Calu3 (cell line): Measurements from ENCODE around the gene PKP3. TPM values are rescaled to one million over a fixed set of nuclear protein-coding genes. Genes with fewer than 3 reads are reported as not detected.

Experiments used
- BruUV-seq: library from RNA; stranded (reverse); fragments of 400-500 nt; replicated peaks from 2 replicates; lab custom pipeline; 2021; lab: Mats Ljungman, UMichigan
- CTCF ChIA-PET: fragments of 300-600 bp; sonication (Branson Sonifier 250); formaldehyde crosslinking; loops from one replicate; lab custom pipeline; 2022; ENCODE audit warnings: antibody characterized with exemption; lab: Charles Lee
- DNase-seq: peaks from one replicate; pipeline ENCODE4 v3.0.0; 2022
- H3K27ac Mint-ChIP-seq: one replicate; pipeline ENCODE4 v1.8.0; 2022; ENCODE audit warnings: mixed read lengths; ENCODE audit not compliant: unreplicated experiment
- H3K27me3 Mint-ChIP-seq: one replicate; pipeline ENCODE4 v1.8.0; 2022; ENCODE audit warnings: mixed read lengths; ENCODE audit not compliant: unreplicated experiment
- H3K36me3 Mint-ChIP-seq: one replicate; pipeline ENCODE4 v1.8.0; 2022; ENCODE audit warnings: mild to moderate bottlenecking, moderate library complexity, mixed read lengths; ENCODE audit not compliant: insufficient read depth, unreplicated experiment
- H3K4me1 Mint-ChIP-seq: one replicate; pipeline ENCODE4 v1.8.0; 2022; ENCODE audit warnings: mild to moderate bottlenecking, low read depth, mixed read lengths; ENCODE audit not compliant: unreplicated experiment
- H3K4me3 Mint-ChIP-seq: one replicate; pipeline ENCODE4 v1.8.0; 2022; ENCODE audit warnings: mild to moderate bottlenecking, low read depth, moderate library complexity, mixed read lengths; ENCODE audit not compliant: unreplicated experiment
- H3K9me3 Mint-ChIP-seq: one replicate; pipeline ENCODE4 v1.8.0; 2022; ENCODE audit warnings: low read depth, mixed read lengths; ENCODE audit not compliant: unreplicated experiment
- intact Hi-C: fragments of 100-400 bp; cut with micrococcal nuclease; formaldehyde crosslinking; loops from one replicate; pipeline ENCODE4 v1.10.0; 2022; ENCODE audit not compliant: unreplicated experiment
- total RNA-seq: library from RNA; stranded (reverse); gene quantifications from 2 replicates; pipeline ENCODE4 v1.2.3, GENCODE V29; 2022
- TF ChIP-seq, protein P1 (sequence below): fragments of 200-600 bp; IDR thresholded peaks from one replicate; pipeline ENCODE4 v1.8.0; 2022; ENCODE audit warnings: antibody characterized with exemption; ENCODE audit not compliant: unreplicated experiment

Gene PKP3
- total RNA-seq, 1 experiment from 2014 or later = 128 TPM

GRCh38 chr11:429931-430456, 36.0 kb downstream of the PKP3 start:
- Mint-ChIP-seq H3K27ac (no peak overlapping the region), H3K27me3 (peaks cover 10% of the 10 kb centered on the region), H3K4me3 (no peak overlapping the region), H3K36me3 (peaks cover 9% of the 10 kb centered on the region), H3K4me1 (no peaks in the 10 kb centered on the region), H3K9me3 (no peaks in the 10 kb centered on the region)
- CTCF ChIA-PET = interaction anchor here (0.7 kb wide), 1 partner anchor 11 kb away, joined by 3 read pairs; the partner anchor contains the start of gene ANO9
- intact Hi-C loops = no loop called here
- TF ChIP-seq, protein P1, sequence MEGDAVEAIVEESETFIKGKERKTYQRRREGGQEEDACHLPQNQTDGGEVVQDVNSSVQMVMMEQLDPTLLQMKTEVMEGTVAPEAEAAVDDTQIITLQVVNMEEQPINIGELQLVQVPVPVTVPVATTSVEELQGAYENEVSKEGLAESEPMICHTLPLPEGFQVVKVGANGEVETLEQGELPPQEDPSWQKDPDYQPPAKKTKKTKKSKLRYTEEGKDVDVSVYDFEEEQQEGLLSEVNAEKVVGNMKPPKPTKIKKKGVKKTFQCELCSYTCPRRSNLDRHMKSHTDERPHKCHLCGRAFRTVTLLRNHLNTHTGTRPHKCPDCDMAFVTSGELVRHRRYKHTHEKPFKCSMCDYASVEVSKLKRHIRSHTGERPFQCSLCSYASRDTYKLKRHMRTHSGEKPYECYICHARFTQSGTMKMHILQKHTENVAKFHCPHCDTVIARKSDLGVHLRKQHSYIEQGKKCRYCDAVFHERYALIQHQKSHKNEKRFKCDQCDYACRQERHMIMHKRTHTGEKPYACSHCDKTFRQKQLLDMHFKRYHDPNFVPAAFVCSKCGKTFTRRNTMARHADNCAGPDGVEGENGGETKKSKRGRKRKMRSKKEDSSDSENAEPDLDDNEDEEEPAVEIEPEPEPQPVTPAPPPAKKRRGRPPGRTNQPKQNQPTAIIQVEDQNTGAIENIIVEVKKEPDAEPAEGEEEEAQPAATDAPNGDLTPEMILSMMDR = no peak
- no TSS peak for BruUV-seq
- no peak for DNase-seq

DNA sequence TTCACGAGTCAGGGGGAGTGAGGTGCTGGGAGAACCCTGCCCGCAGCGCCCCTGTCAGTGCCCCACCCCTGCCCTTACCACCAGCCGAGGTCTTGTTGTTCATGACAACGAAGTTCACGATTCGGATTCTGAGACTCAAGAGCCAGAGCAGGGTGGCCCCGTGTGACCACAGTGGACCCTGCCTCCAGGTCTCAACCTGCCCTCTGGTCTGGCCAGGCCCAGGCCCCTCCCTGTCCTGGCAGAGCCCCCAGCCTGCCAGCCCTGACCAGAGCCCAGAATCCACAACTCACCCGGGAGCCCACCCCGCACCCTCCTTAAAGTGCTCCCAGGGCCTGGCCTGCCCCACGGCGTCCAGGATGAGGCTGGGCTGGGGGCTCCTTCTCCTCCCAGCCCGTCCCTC, 37.9 kb downstream of the PKP3 start:
- Mint-ChIP-seq H3K9me3 (no peaks in the 10 kb centered on the region), H3K27ac (no peak overlapping the region), H3K27me3 (peaks cover 10% of the 10 kb centered on the region), H3K4me1 (no peaks in the 10 kb centered on the region), H3K4me3 (no peak overlapping the region), H3K36me3 (peaks cover 9% of the 10 kb centered on the region)
- BruUV-seq = no TSS peak
- TF ChIP-seq, protein P1 = no peak
- intact Hi-C loops = no loop called here
- CTCF ChIA-PET = no interaction called here
- no peak for DNase-seq

DNA sequence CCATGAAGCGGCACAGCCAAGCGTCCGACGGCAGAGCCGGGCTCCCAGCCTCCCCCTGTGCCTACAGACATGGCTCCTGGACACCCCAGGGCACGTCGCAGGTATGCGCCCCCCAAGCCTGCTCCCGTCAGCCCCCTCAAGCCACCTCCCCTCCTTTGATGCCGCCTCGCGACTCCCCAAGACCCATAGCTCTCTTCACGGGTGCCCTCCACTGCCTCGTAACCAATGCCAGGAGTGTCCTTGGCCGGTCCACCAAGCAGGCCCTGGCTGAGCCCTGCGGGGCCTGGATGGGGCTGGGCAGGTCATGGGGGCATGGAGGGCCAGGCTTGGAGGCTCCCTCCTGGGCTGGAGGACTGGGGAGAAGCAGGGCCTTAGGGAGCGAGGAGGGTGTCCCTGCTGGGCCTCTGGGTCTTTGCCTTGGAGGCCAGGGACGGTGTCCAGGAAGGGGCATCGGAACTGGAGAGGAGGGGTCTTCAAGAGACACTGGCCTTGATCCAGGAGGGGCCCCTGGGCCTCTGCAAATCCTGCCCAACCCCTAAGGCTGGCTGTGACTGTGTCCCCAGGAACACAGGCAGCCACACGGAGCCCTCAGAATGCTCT, 38.6 kb downstream of the PKP3 start:
- peaks cover 9% of the 10 kb centered on the region for H3K36me3 Mint-ChIP-seq
- intact Hi-C loops = no loop called here
- no peaks in the 10 kb centered on the region for H3K9me3 Mint-ChIP-seq
- no peaks in the 10 kb centered on the region for H3K4me1 Mint-ChIP-seq
- H3K27ac Mint-ChIP-seq = no peak overlapping the region
- no peak for DNase-seq
- H3K4me3 Mint-ChIP-seq = no peak overlapping the region
- peaks cover 10% of the 10 kb centered on the region for H3K27me3 Mint-ChIP-seq
- CTCF ChIA-PET = no interaction called here
- BruUV-seq = no TSS peak
- TF ChIP-seq, protein P1 = no peak

DNA sequence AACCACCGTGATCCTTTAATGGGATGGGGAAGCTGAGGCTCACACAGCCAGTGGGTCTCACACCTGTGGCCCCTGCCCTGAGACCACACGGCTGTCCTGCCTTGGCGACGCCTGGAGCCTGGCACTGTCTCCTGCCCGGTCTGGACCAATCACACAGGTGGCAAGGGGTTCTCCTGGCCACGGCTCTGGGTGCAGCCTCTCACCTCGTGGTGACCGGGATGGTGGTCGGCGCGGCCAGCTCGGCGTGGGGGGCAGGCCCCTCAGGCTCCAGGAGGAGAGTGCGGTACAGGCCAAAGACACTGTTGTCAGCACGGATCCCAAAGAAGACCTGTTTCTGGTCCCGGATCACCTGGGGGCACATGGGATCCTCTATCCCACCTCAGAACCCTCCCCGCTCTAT, 39.1 kb downstream of the PKP3 start:
- H3K4me3 Mint-ChIP-seq = no peak overlapping the region
- H3K4me1 Mint-ChIP-seq = no peaks in the 10 kb centered on the region
- no peak overlapping the region for H3K27ac Mint-ChIP-seq
- intact Hi-C loops = no loop called here
- H3K36me3 Mint-ChIP-seq = peaks cover 9% of the 10 kb centered on the region
- TF ChIP-seq, protein P1 = no peak
- BruUV-seq = no TSS peak
- CTCF ChIA-PET = no interaction called here
- peaks cover 10% of the 10 kb centered on the region for H3K27me3 Mint-ChIP-seq
- no peaks in the 10 kb centered on the region for H3K9me3 Mint-ChIP-seq
- no peak for DNase-seq
